HepG2 (cell line): Measurements from ENCODE around the gene ENG. TPM values are rescaled to one million over a fixed set of nuclear protein-coding genes. Genes with fewer than 3 reads are reported as not detected.

ENCODE experiments used
- BRD4 ChIP-seq: sonication (generic); formaldehyde crosslinking; IDR thresholded peaks from 2 replicates; pipeline ENCODE4 v1.4.0; 2020; ENCODE audit warnings: missing genetic modification reagents
- CENPX ChIP-seq: sonication (generic); formaldehyde crosslinking; IDR thresholded peaks from 2 replicates; pipeline ENCODE4 v1.9.0; 2021; ENCODE audit warnings: mild to moderate bottlenecking, missing genetic modification reagents, moderate library complexity
- FOSL2 ChIP-seq: sonication (generic); formaldehyde crosslinking; IDR thresholded peaks from 2 replicates; pipeline ENCODE4 v1.4.0; 2020; ENCODE audit warnings: missing genetic modification reagents
- HDAC1 ChIP-seq: sonication (generic); formaldehyde crosslinking; IDR thresholded peaks from 2 replicates; pipeline ENCODE4 v1.5.1; 2020; ENCODE audit warnings: mild to moderate bottlenecking, missing genetic modification reagents
- ISX ChIP-seq: sonication (generic); formaldehyde crosslinking; conservative IDR thresholded peaks from 2 replicates; pipeline ENCODE4 v1.5.0; 2020; ENCODE audit warnings: missing genetic modification reagents
- PHF8 ChIP-seq: sonication (generic); formaldehyde crosslinking; IDR thresholded peaks from 2 replicates; pipeline ENCODE4 v1.5.0; 2020; ENCODE audit warnings: missing genetic modification reagents
- POLR2AphosphoS5 ChIP-seq: IDR thresholded peaks from 2 replicates; pipeline ENCODE4 v1.6.1; 2012; ENCODE audit warnings: low read depth, low read length
- SMAD9 ChIP-seq: sonication (generic); formaldehyde crosslinking; IDR thresholded peaks from 2 replicates; pipeline ENCODE4 v1.5.1; 2020; ENCODE audit warnings: mild to moderate bottlenecking, missing genetic modification reagents
- SNAPC2 ChIP-seq: sonication (generic); formaldehyde crosslinking; IDR thresholded peaks from 2 replicates; pipeline ENCODE4 v1.8.1; 2022; ENCODE audit warnings: mild to moderate bottlenecking, missing genetic modification reagents
- ZFP82 ChIP-seq: sonication (generic); formaldehyde crosslinking; IDR thresholded peaks from 2 replicates; pipeline ENCODE4 v1.5.1; 2020; ENCODE audit warnings: mild to moderate bottlenecking, missing genetic modification reagents, borderline replicate concordance
- ZNF207 ChIP-seq: fragments of 450-650 bp; IDR thresholded peaks from 2 replicates; pipeline ENCODE4 v1.6.1; 2016; ENCODE audit warnings: antibody characterized with exemption, borderline replicate concordance
- ZNF256 ChIP-seq: sonication (generic); formaldehyde crosslinking; conservative IDR thresholded peaks from 2 replicates; pipeline ENCODE4 v1.4.0; 2020; ENCODE audit warnings: missing genetic modification reagents
- ZNF468 ChIP-seq: sonication (generic); formaldehyde crosslinking; IDR thresholded peaks from 2 replicates; pipeline ENCODE4 v1.8.0; 2022; ENCODE audit warnings: mild to moderate bottlenecking, moderate library complexity, missing genetic modification reagents
- ZNF598 ChIP-seq: sonication (generic); formaldehyde crosslinking; IDR thresholded peaks from 2 replicates; pipeline ENCODE4 v1.5.1; 2020; ENCODE audit warnings: mild to moderate bottlenecking, missing genetic modification reagents, borderline replicate concordance
- ZNF660 ChIP-seq: sonication (generic); formaldehyde crosslinking; IDR thresholded peaks from 2 replicates; pipeline ENCODE4 v1.5.1; 2020; ENCODE audit warnings: mild to moderate bottlenecking, low read depth, missing genetic modification reagents, borderline replicate concordance
- ZNF816 ChIP-seq: sonication (generic); formaldehyde crosslinking; IDR thresholded peaks from 2 replicates; pipeline ENCODE4 v1.8.0; 2022; ENCODE audit warnings: missing genetic modification reagents, mild to moderate bottlenecking, borderline replicate concordance
- ZSCAN31 ChIP-seq: sonication (generic); formaldehyde crosslinking; IDR thresholded peaks from 2 replicates; pipeline ENCODE4 v1.5.0; 2020; ENCODE audit warnings: low read depth, mild to moderate bottlenecking, missing genetic modification reagents
- ZSCAN9 ChIP-seq: IDR thresholded peaks from 2 replicates; pipeline ENCODE4 v1.6.1; 2016; ENCODE audit warnings: borderline replicate concordance
- polyA plus RNA-seq, 8 experiments: library from polyadenylated mRNA; depleted of rRNA in 3 of 8; stranded (reverse) in 7 of 8; unstranded in 1 of 8; fragments of >200 nt; fragmentation: Illumina TruSeq in 4 of 8; extraction: Trizol in 4 of 8; gene quantifications; 2 replicates each; pipeline versions ENCODE4 v1.2.1 to v1.2.3, GENCODE V29; 2011 to 2016; ENCODE audit warnings: low read depth in 4 of 8, missing spikeins in 1 of 8, mixed read lengths in 1 of 8; ENCODE audit not compliant: insufficient read depth in 1 of 8
- total RNA-seq, 5 experiments: library from RNA; depleted of rRNA; stranded (reverse); fragments of >200 nt; fragmentation: Illumina TruSeq; extraction: Trizol; gene quantifications; 2 replicates each; pipeline ENCODE4 v1.2.3, GENCODE V29; 2016; ENCODE audit warnings: low read depth in 1 of 5
- TF ChIP-seq, protein P1 (sequence below): sonication (generic); formaldehyde crosslinking; IDR thresholded peaks from 2 replicates; pipeline ENCODE4 v1.4.0; 2020; ENCODE audit warnings: mild to moderate bottlenecking, missing genetic modification reagents
- TF ChIP-seq, protein P2 (sequence below): sonication (generic); formaldehyde crosslinking; IDR thresholded peaks from 2 replicates; pipeline ENCODE4 v1.5.0; 2020; ENCODE audit warnings: mild to moderate bottlenecking, missing genetic modification reagents
- TF ChIP-seq, protein P3 (sequence below): sonication (generic); formaldehyde crosslinking; IDR thresholded peaks from 2 replicates; pipeline ENCODE4 v1.4.0; 2020; ENCODE audit warnings: missing genetic modification reagents
- TF ChIP-seq, protein P4 (sequence below): sonication (generic); formaldehyde crosslinking; IDR thresholded peaks from 2 replicates; pipeline ENCODE4 v1.8.1; 2023; ENCODE audit warnings: mild to moderate bottlenecking, missing genetic modification reagents
- TF ChIP-seq, protein P5 (sequence below): sonication (generic); formaldehyde crosslinking; conservative IDR thresholded peaks from 2 replicates; pipeline ENCODE4 v1.8.0; 2022; ENCODE audit warnings: mild to moderate bottlenecking, moderate library complexity, missing genetic modification reagents

ENG gene
- total and polyA plus RNA-seq, 2 of the 13 experiments (the other 11 are each of a cell fraction or from before 2014, with no cell fraction given) = 0.02 to 1.1 TPM

DNA sequence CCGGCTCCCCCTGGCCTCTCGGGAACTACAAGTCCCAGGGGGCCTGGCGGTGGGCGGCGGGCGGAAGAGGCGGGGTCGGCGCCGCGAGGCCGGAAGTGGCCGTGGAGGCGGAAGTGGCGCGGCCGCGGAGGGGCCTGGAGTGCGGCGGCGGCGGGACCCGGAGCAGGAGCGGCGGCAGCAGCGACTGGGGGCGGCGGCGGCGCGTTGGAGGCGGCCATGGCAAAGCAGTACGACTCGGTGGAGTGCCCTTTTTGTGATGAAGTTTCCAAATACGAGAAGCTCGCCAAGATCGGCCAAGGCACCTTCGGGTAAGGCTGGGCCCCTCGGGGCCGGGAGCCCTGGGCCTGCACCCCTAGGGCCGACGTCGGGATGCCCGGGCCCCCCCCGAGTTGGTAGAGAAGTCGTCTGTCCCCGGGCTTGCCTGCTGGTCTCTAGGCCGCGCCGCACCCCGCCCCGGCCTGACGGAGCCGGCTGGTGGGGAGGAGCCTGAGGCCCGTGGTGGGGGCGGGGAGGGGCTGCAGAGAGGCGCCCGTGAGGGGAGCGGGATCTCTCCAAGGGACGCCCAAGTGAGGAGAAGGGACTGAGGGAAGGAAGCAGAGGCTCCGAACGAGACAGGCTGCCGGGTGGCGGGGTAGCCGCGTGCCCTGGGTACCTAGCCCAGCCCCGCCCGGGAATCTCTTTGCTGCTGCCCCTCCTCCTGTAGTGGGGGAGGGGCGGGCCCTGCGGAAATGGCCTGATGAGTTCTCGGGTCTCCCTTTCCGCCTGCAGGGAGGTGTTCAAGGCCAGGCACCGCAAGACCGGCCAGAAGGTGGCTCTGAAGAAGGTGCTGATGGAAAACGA is 68.3 kb downstream of the ENG start, which contains the start of gene CDK9 (continued):
- TF ChIP-seq ZNF468 (CRISPR knock-in tag) (no peak), ZFP82 (no peak), PHF8 (CRISPR knock-in tag) (peak; percentile 79), ZNF207 (no peak), ZNF598 (CRISPR knock-in tag) (peak; percentile 61; the same call in 1 of the 2 replicates), SNAPC2 (CRISPR knock-in tag) (peak; percentile 64; the same call in 1 of the 2 replicates), CENPX (CRISPR knock-in tag) (no peak), ZNF660 (CRISPR knock-in tag) (no peak), ZNF816 (no peak), ZSCAN9 (CRISPR knock-in tag) (no peak), HDAC1 (CRISPR knock-in tag) (peak; percentile 27; the same call in 1 of the 2 replicates), ZNF256 (CRISPR knock-in tag) (peak; percentile 67; the same call in 1 of the 2 replicates), POLR2AphosphoS5 (no peak), SMAD9 (CRISPR knock-in tag) (no peak), BRD4 (CRISPR knock-in tag) (0 out of 2 replicates have a peak, but pooled peaks have one; percentile 52), FOSL2 (CRISPR knock-in tag) (no peak), ISX (CRISPR knock-in tag) (peak; percentile 75; the same call in 1 of the 2 replicates), ZSCAN31 (0 out of 2 replicates have a peak, but pooled peaks have one; percentile 37)
- TF ChIP-seq, protein P1, sequence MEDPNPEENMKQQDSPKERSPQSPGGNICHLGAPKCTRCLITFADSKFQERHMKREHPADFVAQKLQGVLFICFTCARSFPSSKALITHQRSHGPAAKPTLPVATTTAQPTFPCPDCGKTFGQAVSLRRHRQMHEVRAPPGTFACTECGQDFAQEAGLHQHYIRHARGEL (CRISPR knock-in tag) = no peak
- TF ChIP-seq, protein P2, sequence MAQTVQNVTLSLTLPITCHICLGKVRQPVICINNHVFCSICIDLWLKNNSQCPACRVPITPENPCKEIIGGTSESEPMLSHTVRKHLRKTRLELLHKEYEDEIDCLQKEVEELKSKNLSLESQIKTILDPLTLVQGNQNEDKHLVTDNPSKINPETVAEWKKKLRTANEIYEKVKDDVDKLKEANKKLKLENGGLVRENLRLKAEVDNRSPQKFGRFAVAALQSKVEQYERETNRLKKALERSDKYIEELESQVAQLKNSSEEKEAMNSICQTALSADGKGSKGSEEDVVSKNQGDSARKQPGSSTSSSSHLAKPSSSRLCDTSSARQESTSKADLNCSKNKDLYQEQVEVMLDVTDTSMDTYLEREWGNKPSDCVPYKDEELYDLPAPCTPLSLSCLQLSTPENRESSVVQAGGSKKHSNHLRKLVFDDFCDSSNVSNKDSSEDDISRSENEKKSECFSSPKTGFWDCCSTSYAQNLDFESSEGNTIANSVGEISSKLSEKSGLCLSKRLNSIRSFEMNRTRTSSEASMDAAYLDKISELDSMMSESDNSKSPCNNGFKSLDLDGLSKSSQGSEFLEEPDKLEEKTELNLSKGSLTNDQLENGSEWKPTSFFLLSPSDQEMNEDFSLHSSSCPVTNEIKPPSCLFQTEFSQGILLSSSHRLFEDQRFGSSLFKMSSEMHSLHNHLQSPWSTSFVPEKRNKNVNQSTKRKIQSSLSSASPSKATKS (CRISPR knock-in tag) = no peak
- TF ChIP-seq, protein P3, sequence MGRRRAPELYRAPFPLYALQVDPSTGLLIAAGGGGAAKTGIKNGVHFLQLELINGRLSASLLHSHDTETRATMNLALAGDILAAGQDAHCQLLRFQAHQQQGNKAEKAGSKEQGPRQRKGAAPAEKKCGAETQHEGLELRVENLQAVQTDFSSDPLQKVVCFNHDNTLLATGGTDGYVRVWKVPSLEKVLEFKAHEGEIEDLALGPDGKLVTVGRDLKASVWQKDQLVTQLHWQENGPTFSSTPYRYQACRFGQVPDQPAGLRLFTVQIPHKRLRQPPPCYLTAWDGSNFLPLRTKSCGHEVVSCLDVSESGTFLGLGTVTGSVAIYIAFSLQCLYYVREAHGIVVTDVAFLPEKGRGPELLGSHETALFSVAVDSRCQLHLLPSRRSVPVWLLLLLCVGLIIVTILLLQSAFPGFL = 0 out of 2 replicates have a peak, but pooled peaks have one; percentile 60
- TF ChIP-seq, protein P4, sequence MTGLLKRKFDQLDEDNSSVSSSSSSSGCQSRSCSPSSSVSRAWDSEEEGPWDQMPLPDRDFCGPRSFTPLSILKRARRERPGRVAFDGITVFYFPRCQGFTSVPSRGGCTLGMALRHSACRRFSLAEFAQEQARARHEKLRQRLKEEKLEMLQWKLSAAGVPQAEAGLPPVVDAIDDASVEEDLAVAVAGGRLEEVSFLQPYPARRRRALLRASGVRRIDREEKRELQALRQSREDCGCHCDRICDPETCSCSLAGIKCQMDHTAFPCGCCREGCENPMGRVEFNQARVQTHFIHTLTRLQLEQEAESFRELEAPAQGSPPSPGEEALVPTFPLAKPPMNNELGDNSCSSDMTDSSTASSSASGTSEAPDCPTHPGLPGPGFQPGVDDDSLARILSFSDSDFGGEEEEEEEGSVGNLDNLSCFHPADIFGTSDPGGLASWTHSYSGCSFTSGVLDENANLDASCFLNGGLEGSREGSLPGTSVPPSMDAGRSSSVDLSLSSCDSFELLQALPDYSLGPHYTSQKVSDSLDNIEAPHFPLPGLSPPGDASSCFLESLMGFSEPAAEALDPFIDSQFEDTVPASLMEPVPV (CRISPR knock-in tag) = 0 out of 2 replicates have a peak, but pooled peaks have one; percentile 52
- TF ChIP-seq, protein P5, sequence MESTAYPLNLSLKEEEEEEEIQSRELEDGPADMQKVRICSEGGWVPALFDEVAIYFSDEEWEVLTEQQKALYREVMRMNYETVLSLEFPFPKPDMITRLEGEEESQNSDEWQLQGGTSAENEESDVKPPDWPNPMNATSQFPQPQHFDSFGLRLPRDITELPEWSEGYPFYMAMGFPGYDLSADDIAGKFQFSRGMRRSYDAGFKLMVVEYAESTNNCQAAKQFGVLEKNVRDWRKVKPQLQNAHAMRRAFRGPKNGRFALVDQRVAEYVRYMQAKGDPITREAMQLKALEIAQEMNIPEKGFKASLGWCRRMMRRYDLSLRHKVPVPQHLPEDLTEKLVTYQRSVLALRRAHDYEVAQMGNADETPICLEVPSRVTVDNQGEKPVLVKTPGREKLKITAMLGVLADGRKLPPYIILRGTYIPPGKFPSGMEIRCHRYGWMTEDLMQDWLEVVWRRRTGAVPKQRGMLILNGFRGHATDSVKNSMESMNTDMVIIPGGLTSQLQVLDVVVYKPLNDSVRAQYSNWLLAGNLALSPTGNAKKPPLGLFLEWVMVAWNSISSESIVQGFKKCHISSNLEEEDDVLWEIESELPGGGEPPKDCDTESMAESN = 0 out of 2 replicates have a peak, but pooled peaks have one; percentile 42
